GM23338 (cell line): ENCODE results near the gene COL9A3. TPM values are rescaled to one million over a fixed set of nuclear protein-coding genes. Genes with fewer than 3 reads are reported as not detected.

ENCODE experiments used
- ATAC-seq: fragments of 200-7000 bp; cut with Tn5 transposase; 3 replicates; pipeline ENCODE4 v1.9.1; 2020
- DNase-seq: peaks from one replicate; pipeline ENCODE4 v3.0.0-alpha.2; 2015; ENCODE audit warnings: low spot score
- H2AFZ ChIP-seq: fragments of 200-600 bp; sonication (generic); 2 replicates; pipeline ENCODE4 v1.8.0; 2016; ENCODE audit warnings: antibody characterized with exemption, mild to moderate bottlenecking, moderate library complexity
- H3F3A ChIP-seq: fragments of 200-600 bp; sonication (generic); replicated peaks from 2 replicates; pipeline ENCODE4 v1.8.0; 2017; ENCODE audit warnings: antibody characterized with exemption, mixed run types, low read depth
- H3K27ac ChIP-seq: fragments of 200-600 bp; sonication (generic); 2 replicates; pipeline ENCODE4 v1.6.1; 2016; ENCODE audit warnings: low read depth
- H3K27me3 ChIP-seq: fragments of 200-600 bp; sonication (generic); 2 replicates; pipeline ENCODE4 v1.8.0; 2016; ENCODE audit warnings: mild to moderate bottlenecking, mixed run types, moderate library complexity; ENCODE audit not compliant: insufficient read depth
- H3K36me3 ChIP-seq: fragments of 200-600 bp; sonication (generic); 2 replicates; pipeline ENCODE4 v1.8.0; 2016; ENCODE audit warnings: mild to moderate bottlenecking; ENCODE audit not compliant: insufficient read depth
- H3K4me1 ChIP-seq: fragments of 200-600 bp; sonication (generic); 2 replicates; pipeline ENCODE4 v1.8.0; 2016; ENCODE audit warnings: mild to moderate bottlenecking, moderate library complexity; ENCODE audit not compliant: insufficient read depth
- H3K4me2 ChIP-seq: fragments of 200-600 bp; sonication (generic); 2 replicates; pipeline ENCODE4 v1.7.1; 2017; ENCODE audit warnings: mixed run types
- H3K4me3 ChIP-seq: fragments of 200-600 bp; sonication (generic); 2 replicates; pipeline ENCODE4 v1.6.1; 2016; ENCODE audit warnings: mixed run types
- H3K79me2 ChIP-seq: fragments of 200-600 bp; sonication (generic); replicated peaks from 2 replicates; pipeline ENCODE4 v1.8.0; 2017; ENCODE audit warnings: mild to moderate bottlenecking; ENCODE audit not compliant: insufficient read depth
- H3K9me2 ChIP-seq: fragments of 200-600 bp; sonication (generic); 2 replicates; pipeline ENCODE4 v1.8.0; 2017; ENCODE audit not compliant: insufficient read depth
- H4K20me1 ChIP-seq: fragments of 200-600 bp; sonication (generic); replicated peaks from 2 replicates; pipeline ENCODE4 v1.8.0; 2017; ENCODE audit warnings: mild to moderate bottlenecking; ENCODE audit not compliant: insufficient read depth
- H3K27ac Mint-ChIP-seq: 2 replicates; pipeline ENCODE4 v1.8.0; 2020; ENCODE audit warnings: inconsistent platforms, mild to moderate bottlenecking, moderate library complexity, mixed read lengths
- H3K27me3 Mint-ChIP-seq: 3 replicates; pipeline ENCODE4 v1.8.0; 2022; ENCODE audit warnings: low read depth, mild to moderate bottlenecking, moderate library complexity, mixed read lengths, inconsistent platforms; ENCODE audit not compliant: insufficient read depth, poor library complexity
- H3K36me3 Mint-ChIP-seq: 3 replicates; pipeline ENCODE4 v1.8.0; 2021; ENCODE audit warnings: low read depth, mild to moderate bottlenecking, inconsistent platforms, moderate library complexity, mixed read lengths
- H3K4me1 Mint-ChIP-seq: 3 replicates; pipeline ENCODE4 v1.8.0; 2020; ENCODE audit warnings: mild to moderate bottlenecking, inconsistent platforms, mixed read lengths
- H3K4me3 Mint-ChIP-seq: 3 replicates; pipeline ENCODE4 v1.8.0; 2021; ENCODE audit warnings: moderate library complexity, mild to moderate bottlenecking, inconsistent platforms, mixed read lengths
- H3K9me3 Mint-ChIP-seq: 3 replicates; pipeline ENCODE4 v1.8.0; 2020; ENCODE audit warnings: moderate library complexity, mild to moderate bottlenecking, inconsistent platforms, mixed read lengths
- CTCF ChIP-seq, 2 experiments: fragments of 200-600 bp in 1 of 2; sonication (generic) in 1 of 2; conservative IDR thresholded peaks; 2 replicates each; pipeline versions ENCODE4 v1.5.1 to v1.6.1; 2016 to 2017; ENCODE audit warnings: antibody characterized with exemption in 2 of 2, low read depth in 2 of 2, mild to moderate bottlenecking in 2 of 2, moderate library complexity in 1 of 2
- EZH2phosphoT487 ChIP-seq: fragments of 200-600 bp; sonication (generic); IDR thresholded peaks from one replicate; pipeline ENCODE4 v1.8.1; 2018; ENCODE audit warnings: antibody characterized with exemption; ENCODE audit not compliant: unreplicated experiment
- JUNB ChIP-seq: IDR thresholded peaks from one replicate; pipeline ENCODE4 v1.6.1; 2016; ENCODE audit warnings: antibody characterized with exemption; ENCODE audit not compliant: unreplicated experiment
- POLR2AphosphoS5 ChIP-seq: IDR thresholded peaks from 2 replicates; pipeline ENCODE4 v1.6.1; 2016; ENCODE audit warnings: antibody characterized with exemption, low read depth
- STAT1 ChIP-seq: IDR thresholded peaks from one replicate; pipeline ENCODE4 v1.6.1; 2016; ENCODE audit warnings: antibody characterized with exemption; ENCODE audit not compliant: unreplicated experiment
- ZNF114 ChIP-seq: fragments of 250-450 bp; sonication (Bioruptor Pico); IDR thresholded peaks from 2 replicates; pipeline ENCODE4 v1.5.0; 2020; ENCODE audit warnings: mild to moderate bottlenecking, moderate library complexity
- ZNF331 ChIP-seq: fragments of 250-450 bp; sonication (Bioruptor Pico); IDR thresholded peaks from 2 replicates; pipeline ENCODE4 v1.5.0; 2020; ENCODE audit warnings: low read depth, mild to moderate bottlenecking, moderate library complexity
- polyA plus RNA-seq: library from polyadenylated mRNA; unstranded; fragments of >200 nt; fragmentation: Nextera tagmentation; extraction: Ambion mirVana; gene quantifications from 2 replicates; pipeline ENCODE4 v1.2.1, GENCODE V29; 2016
- total RNA-seq: library from RNA; depleted of rRNA; stranded (reverse); fragments of >200 nt; shearing (Covaris generic); gene quantifications from 2 replicates; pipeline ENCODE4 v1.2.3, GENCODE V29; 2014
- TF ChIP-seq, protein P1 (sequence below): fragments of 250-450 bp; sonication (Bioruptor Pico); IDR thresholded peaks from 2 replicates; pipeline ENCODE4 v1.5.0; 2020; ENCODE audit warnings: mild to moderate bottlenecking, moderate library complexity

The COL9A3 gene
- total and polyA plus RNA-seq, 2 experiments from 2014 or later, result 74.9 to 113 TPM

GRCh38 chr20:62829231-62830230 lies 12.7 kb downstream of the COL9A3 start:
- TF ChIP-seq EZH2phosphoT487, result no peak
- TF ChIP-seq POLR2AphosphoS5, result 0 out of 2 replicates have a peak, but pooled peaks have one; percentile 21
- Histone ChIP-seq H3K9me2 (no peaks in the 10 kb centered on the region), H3F3A (peaks cover 2% of the 10 kb centered on the region; the same call in 1 of the 2 replicates), H3K27ac (no peak overlapping the region), H2AFZ (no peak overlapping the region), H3K4me1 (peaks cover 2% of the 10 kb centered on the region; the same call in 1 of the 2 replicates), H3K27me3 (no peaks in the 10 kb centered on the region), H3K36me3 (no peaks in the 10 kb centered on the region), H3K4me2 (no peak overlapping the region), H4K20me1 (no peaks in the 10 kb centered on the region), H3K79me2 (no peaks in the 10 kb centered on the region), H3K4me3 (no peak overlapping the region)
- Mint-ChIP-seq H3K27me3 (peaks cover 9% of the 10 kb centered on the region), H3K27ac (no peak overlapping the region; the same call in 1 of the 2 replicates), H3K4me1 (peaks cover 16% of the 10 kb centered on the region), H3K36me3 (peaks cover 7% of the 10 kb centered on the region; the same call in 2 of the 3 replicates), H3K9me3 (no peaks in the 10 kb centered on the region), H3K4me3 (no peak overlapping the region)
- no peak for ATAC-seq
- no peak for DNase-seq

DNA sequence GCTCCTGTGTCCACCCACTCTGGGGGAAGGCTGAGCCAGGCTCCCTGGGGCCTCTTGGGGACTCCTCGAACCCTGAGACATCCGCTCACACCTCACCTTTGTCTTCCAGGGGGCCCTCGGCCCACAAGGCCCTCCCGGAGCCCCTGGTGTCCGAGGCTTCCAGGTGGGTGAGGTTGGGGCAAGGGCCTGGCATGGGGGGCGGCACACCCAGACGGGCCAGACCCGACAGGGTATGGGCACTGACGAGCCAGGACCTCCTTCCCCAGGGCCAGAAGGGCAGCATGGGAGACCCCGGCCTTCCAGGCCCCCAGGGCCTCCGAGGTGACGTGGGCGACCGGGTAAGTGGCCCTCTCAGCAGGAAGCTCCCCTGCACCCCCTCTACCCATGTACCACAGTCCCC lies 13.4 kb downstream of the COL9A3 start:
- Mint-ChIP-seq H3K36me3 (peaks cover 10% of the 10 kb centered on the region; the same call in 2 of the 3 replicates), H3K4me1 (peaks cover 19% of the 10 kb centered on the region), H3K4me3 (no peak overlapping the region), H3K9me3 (no peaks in the 10 kb centered on the region), H3K27me3 (peaks cover 6% of the 10 kb centered on the region), H3K27ac (no peak overlapping the region)
- Histone ChIP-seq H3K4me2 (no peak overlapping the region), H4K20me1 (no peaks in the 10 kb centered on the region), H3K27ac (no peak overlapping the region), H3K9me2 (no peaks in the 10 kb centered on the region), H3K4me1 (no peaks in the 10 kb centered on the region), H2AFZ (no peak overlapping the region), H3K36me3 (no peaks in the 10 kb centered on the region), H3K79me2 (no peaks in the 10 kb centered on the region), H3K27me3 (no peaks in the 10 kb centered on the region), H3K4me3 (no peak overlapping the region), H3F3A (peaks cover 2% of the 10 kb centered on the region; the same call in 1 of the 2 replicates)
- DNase-seq, result no peak
- no peak for ATAC-seq
- TF ChIP-seq POLR2AphosphoS5, result no peak
- TF ChIP-seq JUNB, result no peak
- no peak for TF ChIP-seq ZNF331 (CRISPR knock-in tag)
- no peak for TF ChIP-seq CTCF (conservative IDR thresholded peaks at IDR 0.05; ENCODE audit: low read depth in 2 of 2)
- TF ChIP-seq ZNF114 (CRISPR knock-in tag), result no peak
- TF ChIP-seq STAT1, result no peak
- TF ChIP-seq, protein P1, sequence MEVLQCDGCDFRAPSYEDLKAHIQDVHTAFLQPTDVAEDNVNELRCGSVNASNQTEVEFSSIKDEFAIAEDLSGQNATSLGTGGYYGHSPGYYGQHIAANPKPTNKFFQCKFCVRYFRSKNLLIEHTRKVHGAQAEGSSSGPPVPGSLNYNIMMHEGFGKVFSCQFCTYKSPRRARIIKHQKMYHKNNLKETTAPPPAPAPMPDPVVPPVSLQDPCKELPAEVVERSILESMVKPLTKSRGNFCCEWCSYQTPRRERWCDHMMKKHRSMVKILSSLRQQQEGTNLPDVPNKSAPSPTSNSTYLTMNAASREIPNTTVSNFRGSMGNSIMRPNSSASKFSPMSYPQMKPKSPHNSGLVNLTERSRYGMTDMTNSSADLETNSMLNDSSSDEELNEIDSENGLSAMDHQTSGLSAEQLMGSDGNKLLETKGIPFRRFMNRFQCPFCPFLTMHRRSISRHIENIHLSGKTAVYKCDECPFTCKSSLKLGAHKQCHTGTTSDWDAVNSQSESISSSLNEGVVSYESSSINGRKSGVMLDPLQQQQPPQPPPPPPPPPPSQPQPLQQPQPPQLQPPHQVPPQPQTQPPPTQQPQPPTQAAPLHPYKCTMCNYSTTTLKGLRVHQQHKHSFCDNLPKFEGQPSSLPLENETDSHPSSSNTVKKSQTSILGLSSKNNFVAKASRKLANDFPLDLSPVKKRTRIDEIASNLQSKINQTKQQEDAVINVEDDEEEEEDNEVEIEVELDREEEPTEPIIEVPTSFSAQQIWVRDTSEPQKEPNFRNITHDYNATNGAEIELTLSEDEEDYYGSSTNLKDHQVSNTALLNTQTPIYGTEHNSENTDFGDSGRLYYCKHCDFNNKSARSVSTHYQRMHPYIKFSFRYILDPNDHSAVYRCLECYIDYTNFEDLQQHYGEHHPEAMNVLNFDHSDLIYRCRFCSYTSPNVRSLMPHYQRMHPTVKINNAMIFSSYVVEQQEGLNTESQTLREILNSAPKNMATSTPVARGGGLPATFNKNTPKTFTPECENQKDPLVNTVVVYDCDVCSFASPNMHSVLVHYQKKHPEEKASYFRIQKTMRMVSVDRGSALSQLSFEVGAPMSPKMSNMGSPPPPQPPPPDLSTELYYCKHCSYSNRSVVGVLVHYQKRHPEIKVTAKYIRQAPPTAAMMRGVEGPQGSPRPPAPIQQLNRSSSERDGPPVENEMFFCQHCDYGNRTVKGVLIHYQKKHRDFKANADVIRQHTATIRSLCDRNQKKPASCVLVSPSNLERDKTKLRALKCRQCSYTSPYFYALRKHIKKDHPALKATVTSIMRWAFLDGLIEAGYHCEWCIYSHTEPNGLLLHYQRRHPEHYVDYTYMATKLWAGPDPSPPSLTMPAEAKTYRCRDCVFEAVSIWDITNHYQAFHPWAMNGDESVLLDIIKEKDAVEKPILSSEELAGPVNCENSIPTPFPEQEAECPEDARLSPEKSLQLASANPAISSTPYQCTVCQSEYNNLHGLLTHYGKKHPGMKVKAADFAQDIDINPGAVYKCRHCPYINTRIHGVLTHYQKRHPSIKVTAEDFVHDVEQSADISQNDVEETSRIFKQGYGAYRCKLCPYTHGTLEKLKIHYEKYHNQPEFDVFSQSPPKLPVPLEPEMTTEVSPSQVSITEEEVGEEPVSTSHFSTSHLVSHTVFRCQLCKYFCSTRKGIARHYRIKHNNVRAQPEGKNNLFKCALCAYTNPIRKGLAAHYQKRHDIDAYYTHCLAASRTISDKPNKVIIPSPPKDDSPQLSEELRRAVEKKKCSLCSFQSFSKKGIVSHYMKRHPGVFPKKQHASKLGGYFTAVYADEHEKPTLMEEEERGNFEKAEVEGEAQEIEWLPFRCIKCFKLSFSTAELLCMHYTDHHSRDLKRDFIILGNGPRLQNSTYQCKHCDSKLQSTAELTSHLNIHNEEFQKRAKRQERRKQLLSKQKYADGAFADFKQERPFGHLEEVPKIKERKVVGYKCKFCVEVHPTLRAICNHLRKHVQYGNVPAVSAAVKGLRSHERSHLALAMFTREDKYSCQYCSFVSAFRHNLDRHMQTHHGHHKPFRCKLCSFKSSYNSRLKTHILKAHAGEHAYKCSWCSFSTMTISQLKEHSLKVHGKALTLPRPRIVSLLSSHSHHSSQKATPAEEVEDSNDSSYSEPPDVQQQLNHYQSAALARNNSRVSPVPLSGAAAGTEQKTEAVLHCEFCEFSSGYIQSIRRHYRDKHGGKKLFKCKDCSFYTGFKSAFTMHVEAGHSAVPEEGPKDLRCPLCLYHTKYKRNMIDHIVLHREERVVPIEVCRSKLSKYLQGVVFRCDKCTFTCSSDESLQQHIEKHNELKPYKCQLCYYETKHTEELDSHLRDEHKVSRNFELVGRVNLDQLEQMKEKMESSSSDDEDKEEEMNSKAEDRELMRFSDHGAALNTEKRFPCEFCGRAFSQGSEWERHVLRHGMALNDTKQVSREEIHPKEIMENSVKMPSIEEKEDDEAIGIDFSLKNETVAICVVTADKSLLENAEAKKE (CRISPR knock-in tag), result no peak
